Lung microvascular endothelial cell (primary cell): ENCODE data around the gene TLE1. TPM values are rescaled to one million over a fixed set of nuclear protein-coding genes. Genes with fewer than 3 reads are reported as not detected.

ENCODE experiments used
- DNase-seq, 2 donors: peaks; one replicate each; pipeline versions ENCODE4 v3.0.0 to v3.0.0-alpha.2; 2010; ENCODE audit warnings: low read depth in 2 of 2
- total RNA-seq: library from RNA; depleted of rRNA; stranded (reverse); fragments of >200 nt; gene quantifications from 2 replicates; pipeline ENCODE4 v1.2.1, GENCODE V29; 2014

The TLE1 gene
- total RNA-seq, 1 donor from 2014 or later, result 96.4 TPM

DNA sequence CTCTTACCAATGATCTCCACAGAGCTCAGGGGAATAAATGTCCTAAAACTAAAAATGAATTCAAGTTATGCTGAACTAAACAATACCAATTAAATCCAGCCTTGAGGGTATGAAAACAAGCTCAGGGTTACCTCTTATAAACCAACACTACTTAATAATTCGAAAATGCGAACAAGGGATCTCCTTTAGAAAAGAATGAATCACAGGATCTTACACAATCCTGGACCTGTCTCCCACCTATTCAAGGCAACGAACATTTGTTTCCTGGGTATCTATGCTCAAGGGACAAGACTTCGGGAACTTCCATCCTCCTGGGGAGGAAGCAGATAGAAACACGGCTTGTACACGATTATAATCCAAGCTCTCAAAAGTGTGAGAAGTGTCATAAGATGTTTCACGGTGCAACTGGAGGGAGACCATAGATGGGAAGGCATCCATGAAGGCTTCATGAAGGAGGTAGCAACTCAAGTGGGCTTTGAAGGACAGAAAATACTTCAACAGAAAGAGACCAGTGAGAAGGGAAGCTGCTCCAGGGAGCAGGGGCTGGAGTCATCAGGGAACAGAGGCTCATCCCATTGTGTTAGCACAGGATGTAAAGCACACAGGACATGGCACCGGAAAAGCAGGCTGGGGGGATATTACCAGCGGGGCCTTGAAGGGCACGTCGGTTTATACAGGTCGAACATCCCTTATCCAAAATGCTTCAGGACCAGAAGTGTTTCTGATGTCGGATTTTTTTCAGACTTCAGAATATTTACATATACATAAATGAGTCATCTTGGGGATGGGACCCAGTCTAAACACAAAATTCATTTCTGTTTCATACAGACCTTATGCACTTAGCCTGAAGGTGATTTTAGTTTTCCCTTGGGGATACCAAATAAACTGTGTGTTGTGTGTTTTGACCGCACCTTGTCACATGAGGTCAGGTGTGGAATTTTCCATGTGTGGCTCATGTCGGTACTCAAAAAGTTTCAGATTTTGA is 87.4 kb downstream of the TLE1 start:
- DNase-seq, result peak; percentile 46 to 81

DNA sequence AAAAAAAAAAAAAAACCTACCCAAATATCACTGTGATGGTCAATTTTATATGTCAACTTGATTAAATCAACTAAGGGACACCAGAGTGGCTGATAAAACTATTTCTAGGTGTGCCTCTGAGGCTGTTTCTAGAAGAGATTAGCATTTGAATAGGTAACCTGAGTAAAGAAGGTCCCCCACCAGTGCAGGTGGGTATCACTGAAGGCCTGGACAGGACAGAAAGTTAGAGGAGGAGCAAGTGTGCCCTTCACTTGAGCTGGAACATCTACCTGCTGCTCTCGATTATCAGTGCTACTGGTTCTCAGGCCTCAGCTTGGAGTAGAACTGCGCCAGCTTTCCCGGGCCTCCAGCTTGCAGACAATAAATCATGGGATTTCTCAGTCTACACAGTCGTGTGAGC is 88.7 kb downstream of the TLE1 start:
- DNase-seq, result no peak

DNA sequence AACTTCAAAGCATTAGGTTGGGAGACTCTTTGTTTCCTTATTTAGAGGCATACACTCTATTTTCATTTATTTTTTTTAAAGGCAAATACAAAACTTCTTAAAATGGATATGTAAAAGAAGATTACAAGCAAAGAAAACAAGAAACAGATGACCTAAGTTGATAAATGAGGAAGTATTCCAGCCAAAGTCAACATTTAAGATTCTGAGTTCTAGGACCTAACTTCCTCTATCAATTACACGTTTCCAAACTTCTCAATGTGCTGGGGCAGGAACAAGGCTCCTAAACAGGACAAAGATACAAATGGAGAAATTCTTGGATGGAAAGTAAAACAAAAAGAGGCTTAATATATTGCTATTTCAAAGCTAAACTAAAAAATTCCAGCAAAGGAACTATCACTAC is 89.5 kb downstream of the TLE1 start:
- DNase-seq, result peak in 1 of 2 donors; percentile 53

DNA sequence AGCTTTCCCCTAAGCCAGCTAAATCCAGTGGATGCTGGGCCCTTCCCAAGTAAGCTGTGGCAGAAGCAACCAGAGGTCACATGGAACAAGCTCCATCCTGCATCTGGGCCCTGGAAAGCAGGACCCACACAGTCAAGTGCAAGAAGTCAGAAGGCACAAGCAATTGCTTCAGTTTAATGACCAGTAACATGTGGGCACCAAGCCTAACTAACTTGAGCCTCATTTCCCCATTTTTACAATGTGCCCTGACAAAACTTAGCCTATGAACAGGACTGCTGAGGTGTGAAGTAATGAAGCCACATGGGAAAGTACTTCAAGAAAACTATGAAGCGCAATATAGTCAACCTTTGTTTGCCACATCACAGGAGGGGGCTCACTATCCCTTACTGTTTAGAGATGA is 90.5 kb downstream of the TLE1 start:
- DNase-seq, result no peak

DNA sequence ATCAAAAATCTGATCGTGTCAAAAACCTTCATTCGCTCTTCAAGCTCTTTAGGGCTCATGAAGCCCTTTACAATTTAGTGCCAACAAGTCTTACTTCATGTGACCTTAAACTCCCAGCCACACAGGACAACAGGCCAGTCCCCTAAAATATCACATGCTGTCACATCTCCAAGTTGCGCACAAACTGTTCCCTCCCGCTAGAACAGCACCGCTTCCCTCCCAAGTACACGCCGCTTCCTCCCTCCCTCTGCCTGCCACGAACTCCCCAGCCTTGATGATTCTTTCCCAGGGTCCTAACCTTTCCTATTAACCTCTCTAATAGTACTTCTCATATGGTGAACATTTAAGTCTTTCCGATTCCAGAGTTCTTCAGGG is 91.2 kb downstream of the TLE1 start:
- DNase-seq, result no peak

DNA sequence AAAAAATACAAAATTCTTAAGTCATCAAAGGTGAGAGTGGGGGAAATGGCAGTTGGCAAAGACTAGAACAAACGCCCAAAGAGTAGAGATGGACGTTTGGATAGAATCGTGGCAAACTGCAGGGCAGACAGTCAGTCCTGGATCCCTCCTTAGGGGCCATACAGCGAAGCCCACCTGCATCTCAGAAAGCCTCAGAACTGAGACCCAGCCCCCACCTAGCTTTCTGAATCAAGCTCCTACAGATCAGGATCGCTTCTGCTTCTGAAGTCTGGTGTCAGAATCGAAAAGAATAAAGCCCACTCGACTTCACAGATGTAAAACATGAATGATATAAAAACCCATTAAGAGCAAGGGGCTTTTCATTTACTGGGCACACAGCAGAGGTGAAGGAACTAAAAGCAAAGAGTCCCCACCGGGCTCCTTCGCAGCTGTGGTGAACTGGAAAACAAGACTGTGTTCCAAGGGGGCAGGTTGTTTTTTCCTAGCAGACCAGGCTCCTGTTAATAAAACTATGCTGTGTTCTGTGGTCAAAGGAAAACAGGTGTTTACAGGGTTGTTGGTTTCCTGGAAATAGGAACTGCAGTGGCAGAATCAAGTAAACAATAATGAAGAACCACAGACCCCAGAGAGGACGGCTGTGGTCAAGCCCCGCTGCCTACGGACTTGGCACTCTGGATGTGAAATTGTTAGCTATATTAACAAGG is 91.8 kb downstream of the TLE1 start:
- no peak for DNase-seq

DNA sequence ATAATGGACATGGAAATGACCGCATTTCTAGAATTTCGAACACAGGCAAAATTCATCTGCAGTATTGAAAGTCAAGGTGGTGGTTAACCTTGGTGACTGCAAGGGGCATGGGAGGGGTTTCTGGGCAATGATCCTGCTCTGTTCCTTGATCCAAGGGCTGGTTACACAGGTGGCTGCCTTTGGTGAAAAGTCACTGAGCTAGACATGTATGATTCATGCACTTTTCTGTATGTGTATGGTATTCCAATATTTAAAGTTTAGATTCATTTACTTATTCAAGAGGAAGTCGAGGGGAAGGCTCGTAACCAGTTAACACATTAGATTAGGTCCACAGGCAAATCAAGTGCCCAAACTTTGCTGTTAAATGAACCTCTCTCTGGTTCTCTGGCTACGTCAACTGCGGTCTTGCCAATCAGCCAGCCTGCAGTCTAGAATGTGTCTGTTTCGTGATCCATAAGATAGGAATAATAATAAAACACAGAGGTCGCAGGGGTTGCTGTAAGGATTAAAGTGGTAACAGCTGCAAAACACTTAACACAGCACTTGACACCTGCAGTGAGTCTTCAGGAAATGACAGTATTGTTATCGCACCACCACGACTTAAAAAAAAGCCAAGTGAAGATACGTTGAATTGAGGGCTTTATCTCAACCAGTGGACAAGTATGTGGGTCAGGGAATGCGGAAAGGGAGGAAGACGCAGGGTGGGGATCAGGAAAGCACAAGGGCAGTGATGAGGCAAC is 92.5 kb downstream of the TLE1 start:
- DNase-seq, result peak; percentile 62 to 89

DNA sequence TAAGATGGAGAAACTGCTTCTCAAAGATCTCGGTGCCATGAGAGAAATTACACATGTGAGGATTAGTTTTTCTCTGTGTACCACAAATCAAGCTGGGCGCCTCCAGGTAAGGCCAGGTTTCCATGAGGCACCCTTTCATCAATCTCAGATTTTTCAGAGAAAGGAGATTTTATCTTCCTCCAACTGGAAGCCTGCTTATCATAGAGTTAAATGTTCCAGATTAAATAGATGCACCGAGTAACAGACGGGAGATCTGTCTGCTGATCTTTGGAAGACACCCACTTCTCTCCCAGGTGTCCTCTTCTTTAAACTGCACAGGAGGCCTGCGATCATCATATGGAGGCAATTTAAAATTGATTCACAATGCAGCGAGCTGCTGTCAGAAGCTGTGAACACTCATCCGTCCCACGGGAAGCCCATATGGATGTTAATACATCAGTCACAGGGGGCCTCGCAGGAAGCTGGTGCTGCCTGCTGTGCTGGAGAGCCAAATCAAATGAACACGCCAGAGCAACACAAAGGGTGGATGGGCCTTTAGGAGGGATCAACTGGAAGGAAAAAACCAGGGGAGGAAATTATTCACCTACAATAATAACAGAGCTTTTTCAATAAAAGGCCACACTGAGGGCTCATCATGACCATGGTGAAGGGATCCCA is 93.3 kb downstream of the TLE1 start:
- DNase-seq, result peak; percentile 89 to 97

DNA sequence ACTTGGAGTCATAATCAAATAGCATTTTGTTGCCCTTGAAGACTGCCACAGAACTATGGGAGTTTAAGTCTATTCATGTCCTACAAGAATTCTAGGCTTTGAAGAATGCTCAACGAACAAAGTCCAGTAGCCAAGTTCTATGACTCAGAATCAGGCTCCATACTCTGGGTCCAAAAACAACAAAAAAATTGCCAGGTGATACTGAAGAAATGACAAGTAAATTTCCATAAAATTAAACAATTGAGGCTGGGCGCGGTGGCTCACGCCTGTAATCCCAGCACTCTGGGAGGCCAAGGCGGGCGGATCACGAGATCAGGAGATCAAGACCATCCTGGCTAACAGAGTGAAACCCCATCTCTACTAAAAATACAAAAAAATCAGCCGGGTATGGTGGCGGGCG is 94.1 kb downstream of the TLE1 start:
- peak; percentile 36 to 64 for DNase-seq

DNA sequence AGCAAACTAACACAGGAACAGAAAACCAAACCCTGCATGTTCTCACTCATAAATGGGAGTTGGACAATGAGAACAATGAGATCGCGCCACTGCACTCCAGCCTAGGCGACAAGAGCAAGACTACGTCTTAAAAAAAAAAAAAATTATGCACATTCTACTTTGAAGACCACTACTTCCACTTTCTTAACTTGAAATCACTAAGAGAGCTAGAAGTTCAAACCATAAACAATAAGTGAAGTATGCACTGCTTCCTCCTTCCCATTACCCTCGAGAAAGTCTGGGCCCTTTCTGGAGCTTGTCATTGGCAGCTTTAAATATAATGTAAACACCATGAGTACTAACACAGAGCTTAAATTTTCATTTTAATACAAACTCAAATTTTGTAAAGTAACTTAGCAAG is 94.9 kb downstream of the TLE1 start:
- no peak for DNase-seq

DNA sequence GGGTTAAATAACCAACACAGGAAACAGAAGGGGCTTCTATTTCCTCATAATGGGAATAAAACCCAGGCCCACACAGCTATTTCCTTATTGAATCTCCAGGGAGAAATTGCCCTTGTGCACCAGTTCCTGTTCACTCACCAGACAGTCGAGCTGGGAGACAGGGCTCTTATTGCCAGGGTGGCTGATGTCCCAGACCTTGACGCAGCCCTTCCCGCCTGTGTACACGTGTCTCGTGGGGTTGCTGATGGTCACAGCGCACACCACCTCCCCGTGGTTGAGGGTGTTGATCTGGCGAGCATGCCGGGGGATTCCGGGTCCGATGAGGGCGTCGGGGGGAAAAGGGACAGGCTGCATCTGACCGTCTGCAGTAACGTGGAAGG is 96.5 kb downstream of the TLE1 start:
- DNase-seq, result peak in 1 of 2 donors; percentile 72

DNA sequence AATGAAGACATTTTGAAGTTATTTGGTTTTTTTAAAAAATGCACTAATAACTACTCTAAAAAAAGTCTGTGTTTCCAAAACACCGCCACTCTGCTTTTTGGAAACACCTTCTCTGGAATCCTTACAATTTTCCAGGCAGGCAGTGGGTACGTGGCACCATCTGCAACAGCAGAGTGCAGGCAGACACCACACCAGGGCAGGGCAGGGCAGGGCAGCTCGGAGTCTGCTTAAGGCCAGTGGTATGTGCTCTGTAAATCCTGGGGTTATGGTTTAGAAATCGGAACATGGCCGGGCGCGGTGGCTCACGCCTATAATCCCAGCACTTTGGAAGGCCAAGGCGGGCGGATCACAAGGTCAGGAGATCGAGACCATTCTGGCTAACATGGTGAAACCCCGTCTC is 97.6 kb downstream of the TLE1 start:
- DNase-seq, result no peak

DNA sequence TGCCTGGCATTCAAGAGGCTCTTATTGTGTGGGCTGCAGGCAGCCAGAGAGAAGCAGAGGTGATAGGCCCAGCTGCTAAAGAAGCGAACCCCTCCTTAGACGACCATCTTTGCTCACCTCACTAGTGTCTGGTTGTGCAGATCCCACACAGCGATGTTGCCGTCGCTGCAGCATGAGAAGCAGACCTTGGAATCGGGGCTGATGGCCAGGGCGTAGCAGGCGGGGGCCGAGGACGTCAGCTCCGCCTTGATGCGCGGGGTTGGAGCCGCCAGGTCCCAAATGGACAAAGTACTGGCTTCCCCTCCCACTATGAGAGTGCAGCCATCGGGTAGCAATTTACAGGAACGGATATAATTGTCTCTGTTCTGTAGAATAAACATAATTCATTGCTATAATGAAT is 98.7 kb downstream of the TLE1 start:
- DNase-seq, result no peak

DNA sequence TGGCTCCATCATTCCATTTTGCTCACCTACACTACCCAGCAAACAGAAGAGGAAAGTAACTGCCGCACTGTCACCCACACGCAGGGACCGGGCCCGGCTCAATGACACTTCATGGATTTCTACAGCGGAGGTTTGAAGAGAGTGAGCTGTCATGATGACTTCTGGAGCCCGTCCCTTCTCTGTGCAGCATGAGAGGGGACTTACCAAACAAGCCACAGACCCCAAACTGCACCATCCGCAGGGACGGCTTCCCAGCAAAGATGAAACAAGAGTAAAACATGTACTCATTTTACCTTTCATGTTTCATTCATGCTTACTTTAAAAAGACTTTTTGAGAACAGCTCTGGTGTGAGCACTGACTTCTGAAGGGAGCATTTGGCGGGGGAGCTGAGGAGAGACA is 99.5 kb downstream of the TLE1 start:
- no peak for DNase-seq

DNA sequence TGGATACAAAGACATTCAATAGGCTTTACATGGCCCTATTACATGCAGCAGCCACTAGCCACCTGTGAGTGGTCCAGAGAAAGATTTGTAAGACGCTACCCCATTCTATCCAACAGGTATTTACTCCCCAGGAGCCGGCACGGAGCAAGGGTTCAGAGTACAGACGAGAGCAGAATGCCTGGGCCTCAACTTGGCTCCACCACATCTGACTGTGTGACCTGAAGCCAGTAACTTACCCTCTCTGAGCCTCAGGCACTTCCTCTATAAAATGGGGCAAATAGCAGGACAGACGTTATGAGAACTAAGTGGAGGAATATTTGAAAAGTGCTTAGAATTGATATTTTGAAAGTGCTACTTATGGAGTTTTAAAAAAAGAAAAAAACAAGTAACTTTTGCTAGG is 100.0 kb downstream of the TLE1 start:
- DNase-seq, result no peak

DNA sequence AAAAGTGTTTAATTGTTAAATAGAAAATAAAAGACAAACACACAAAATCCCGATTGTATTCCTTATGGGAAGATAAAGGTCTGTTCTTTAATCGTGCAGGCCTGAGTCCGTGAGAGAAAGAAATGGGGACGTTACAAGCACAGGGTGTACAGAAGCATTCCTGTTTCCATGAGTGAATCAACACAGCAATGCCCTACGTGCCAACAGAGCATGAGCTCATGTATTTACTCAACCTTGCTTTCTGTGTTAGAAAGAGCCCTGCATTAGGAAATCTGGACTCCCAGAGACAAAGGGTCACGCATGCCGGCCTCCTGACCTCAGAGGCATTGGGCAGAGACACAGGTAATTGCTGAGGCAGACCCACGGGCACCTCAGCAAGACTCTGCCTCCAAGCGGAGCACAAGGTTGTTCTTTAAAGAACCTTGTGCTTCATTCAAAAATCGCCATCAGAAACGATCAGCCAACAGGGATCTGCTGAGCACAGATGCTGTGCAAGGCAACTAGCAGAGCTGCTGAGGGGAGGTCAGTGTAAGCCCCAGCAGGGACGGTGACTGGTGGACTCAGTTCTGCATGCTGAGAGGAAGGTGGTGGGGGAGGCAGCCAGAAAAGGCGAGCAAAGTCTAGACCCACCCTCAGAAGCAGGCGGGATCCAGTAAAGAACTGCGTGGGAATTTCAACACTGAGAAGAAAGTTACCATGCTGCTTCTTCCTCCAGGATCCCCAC is 101.0 kb downstream of the TLE1 start:
- peak; percentile 86 to 97 for DNase-seq

DNA sequence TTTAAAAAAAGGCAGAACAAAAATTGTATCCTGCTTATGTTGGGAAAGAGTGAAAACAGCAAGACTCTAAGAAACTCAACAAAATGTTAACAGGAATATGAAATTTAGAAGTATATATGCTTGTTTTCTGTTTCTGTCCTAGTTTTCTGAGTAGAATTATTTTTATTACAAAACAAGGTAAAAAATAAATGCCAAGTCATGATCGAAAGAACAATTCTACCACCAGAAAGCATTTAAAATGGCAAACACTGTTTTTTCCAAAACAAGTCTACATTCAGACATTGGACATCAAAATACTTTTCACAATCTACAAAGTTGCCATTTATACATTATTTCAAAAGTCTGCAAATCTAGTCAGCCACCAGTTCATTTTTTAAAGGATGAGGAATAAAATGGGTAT is 102.6 kb downstream of the TLE1 start:
- DNase-seq, result no peak

DNA sequence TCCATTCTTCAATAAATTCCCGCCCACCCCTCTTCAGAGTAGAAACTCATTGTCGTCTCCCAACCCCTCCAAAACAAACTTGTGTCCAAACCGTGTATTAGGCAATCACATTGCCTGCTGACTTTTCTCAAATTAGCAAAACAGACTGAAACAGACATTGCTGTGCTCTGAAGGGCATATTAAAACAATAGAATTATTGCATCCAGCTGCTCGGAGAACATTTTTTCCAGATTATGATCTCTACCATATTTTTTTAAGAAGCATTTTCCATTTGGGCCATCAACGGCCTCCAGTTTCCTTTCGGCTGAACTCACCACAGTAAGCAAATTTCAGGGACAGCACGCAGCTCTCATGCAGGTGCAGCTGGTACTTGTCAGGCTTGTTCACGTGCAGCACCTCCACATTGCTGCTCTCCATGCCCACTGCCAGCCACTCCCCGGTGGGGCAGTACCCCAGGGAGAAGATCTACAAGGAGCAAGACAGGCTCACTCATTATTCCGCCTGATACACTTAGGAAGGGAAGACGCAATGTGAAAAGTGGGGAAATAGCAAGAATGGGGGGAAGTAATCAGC is 104.1 kb downstream of the TLE1 start:
- peak in 1 of 2 donors; percentile 87 for DNase-seq

DNA sequence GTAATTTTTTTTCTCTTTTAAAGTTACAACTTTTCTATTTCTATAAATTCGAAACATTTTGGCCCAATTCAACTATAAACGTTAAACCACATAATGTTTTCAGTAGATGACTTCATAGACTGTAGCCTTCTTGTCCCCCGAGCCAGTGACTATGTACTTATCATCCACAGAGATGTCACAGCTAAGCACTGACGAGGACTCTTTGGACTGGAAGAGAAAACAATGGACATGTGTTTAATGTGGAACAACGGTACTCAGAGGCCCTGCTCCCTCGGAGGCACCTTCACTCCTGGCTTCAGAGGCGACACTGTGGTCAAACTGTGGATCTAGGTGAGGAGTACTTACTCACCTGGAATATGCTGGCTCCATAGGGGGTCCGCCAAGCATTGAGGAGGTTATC is 105.2 kb downstream of the TLE1 start:
- no peak for DNase-seq

DNA sequence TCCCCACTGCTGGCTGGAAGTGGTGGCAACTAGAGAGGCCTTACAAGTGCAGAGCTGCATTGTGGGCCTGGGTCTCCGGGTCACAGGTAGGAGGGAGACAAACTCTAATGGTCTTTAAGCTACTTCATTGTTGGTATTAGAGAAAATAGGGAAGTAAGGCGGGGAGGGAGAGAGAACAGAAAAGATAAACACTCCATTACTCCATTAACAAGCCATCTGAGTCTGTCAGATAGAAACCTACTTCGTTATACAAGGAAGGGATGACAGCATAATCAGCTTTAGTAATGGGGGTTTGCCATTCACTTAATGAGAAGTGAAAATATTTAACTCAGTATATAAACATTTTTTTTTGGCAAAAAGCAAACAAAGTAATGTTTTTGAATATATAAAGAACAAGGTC is 107.4 kb downstream of the TLE1 start:
- DNase-seq, result no peak

DNA sequence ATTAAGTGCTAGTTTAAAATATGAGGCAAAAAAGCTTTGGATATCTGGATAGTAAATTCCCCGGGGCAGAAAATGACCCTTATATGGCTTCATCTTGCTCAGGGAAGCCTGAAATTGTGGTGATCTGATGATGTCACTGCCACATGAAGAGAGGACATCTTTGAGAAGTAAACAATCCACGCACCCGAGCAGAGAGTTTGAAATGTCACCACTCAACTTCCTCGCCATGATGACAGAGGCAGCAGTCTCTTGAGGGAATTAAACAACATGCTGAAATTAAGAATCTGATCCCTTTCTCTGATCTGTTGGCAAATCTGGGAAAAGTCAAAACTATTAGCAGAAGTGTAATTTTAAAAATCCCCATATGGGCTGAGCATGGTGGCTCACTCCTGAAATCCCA is 110.0 kb downstream of the TLE1 start:
- no peak for DNase-seq
